Left renal cortex interstitium (tissue), 4 donors: ENCODE results near the gene NTRK3. TPM values are rescaled to one million over a fixed set of nuclear protein-coding genes. Genes with fewer than 3 reads are reported as not detected.
"Not testable (repeated sequence)": the region's sequence is repeated elsewhere in the genome, so short reads cannot be mapped to it uniquely, and the experiment has no call there.

Experiments
- DNase-seq, 4 donors: peaks; one replicate each; pipeline ENCODE4 v3.0.0-alpha.2; 2013; ENCODE audit warnings: low read depth in 4 of 4, low spot score in 2 of 4, missing footprints in 1 of 4
- polyA plus RNA-seq, 4 donors: library from polyadenylated mRNA; unstranded; fragments of 120-200 nt; gene quantifications; one replicate each; pipeline ENCODE4 v1.2.1, GENCODE V29; 2013; ENCODE audit not compliant: insufficient read length in 4 of 4

Gene NTRK3
- polyA plus RNA-seq, 4 donors, result 10.9 to 16.6 (median 13.0) TPM

- DNase-seq, result no peak
Observed at GRCh38 chr15:87851497-87851896, 405.0 kb downstream of the NTRK3 start.

DNA sequence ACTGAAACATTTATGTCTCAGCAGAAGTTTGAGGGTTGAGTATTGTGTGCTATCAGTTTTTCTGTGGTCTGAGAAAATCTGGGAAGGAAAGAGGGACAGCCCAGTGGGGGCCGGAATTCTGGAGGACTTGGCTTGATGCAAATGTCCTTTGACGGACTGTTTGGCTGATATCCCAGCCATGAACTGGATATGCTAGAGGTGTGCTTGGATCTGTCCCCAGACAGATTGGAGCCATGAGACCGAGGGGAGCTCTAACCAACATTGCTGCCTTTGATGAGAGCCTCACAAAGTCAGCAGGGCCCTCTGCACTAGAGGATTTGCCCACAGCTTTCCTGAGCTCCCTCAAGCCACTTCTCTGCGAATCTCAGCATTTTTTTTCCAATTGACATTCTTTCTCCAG, 405.6 kb downstream of the NTRK3 start:
- no peak for DNase-seq

GRCh38 chr15:87849181-87849580, 407.4 kb downstream of the NTRK3 start:
- no peak for DNase-seq

DNA sequence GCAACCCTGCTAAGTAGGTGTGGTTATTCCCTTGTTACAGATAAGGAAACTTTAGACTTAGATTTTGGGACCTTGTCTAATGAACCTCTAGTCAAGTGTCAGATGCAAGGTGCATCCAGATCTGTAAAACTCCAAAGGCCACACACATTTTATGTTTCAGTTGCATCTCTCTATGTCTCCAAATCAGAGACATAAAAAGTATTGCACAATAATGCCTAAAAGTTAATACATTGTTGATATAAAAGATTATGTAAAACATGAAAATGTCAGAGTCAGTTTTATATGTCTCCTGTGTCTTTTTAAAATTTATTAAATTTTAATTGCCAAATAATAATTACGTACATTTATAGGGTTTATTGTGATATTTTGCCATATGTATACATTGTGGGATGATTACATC, 408.5 kb downstream of the NTRK3 start:
- no peak for DNase-seq

DNA sequence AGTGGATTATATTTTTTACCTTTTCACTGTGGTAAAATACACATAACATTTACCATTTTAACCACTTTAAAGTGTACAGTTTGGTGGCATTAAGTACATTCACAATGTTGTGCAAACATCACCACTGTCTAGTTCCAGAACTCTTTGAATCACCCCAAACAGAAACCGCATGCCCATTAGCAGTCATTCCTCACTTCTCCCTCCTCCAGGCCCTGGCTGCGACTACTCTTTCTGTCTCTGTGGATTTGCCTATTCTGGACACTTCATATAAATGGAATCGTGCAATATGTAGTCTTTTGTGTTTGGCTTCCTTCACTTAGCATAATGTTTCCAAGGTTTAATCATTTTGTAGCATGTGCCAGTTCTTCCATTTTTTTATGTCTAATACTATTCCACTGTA, 409.8 kb downstream of the NTRK3 start:
- no peak for DNase-seq

GRCh38 chr15:87843312-87843711, 413.2 kb downstream of the NTRK3 start:
- DNase-seq, result no peak

GRCh38 chr15:87841426-87841998, 415.0 kb downstream of the NTRK3 start:
- DNase-seq, result no peak

GRCh38 chr15:87835830-87836229, 420.7 kb downstream of the NTRK3 start:
- DNase-seq, result not testable (repeated sequence)

DNA sequence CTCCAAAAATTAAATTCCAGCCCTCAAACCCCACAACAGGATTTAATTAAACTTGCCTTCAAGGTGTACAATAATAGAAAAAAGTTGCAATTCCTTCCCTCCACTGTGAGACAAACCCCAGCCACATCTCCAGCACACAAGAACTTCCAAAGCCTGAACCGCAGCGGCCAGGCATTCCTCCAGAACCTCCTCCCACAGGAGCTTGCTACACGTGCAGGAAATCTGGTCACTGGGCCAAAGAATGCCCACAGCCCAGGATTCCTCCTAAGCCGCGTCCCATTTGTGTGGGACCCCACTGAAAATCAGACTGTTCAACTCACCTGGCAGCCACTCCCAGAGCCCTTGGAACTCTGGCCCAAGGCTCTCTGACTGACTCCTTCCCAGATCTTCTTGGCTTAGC, 423.2 kb downstream of the NTRK3 start:
- not testable (repeated sequence) for DNase-seq

- DNase-seq, result no peak
Observed at GRCh38 chr15:87829332-87830050, 427.0 kb downstream of the NTRK3 start.

DNA sequence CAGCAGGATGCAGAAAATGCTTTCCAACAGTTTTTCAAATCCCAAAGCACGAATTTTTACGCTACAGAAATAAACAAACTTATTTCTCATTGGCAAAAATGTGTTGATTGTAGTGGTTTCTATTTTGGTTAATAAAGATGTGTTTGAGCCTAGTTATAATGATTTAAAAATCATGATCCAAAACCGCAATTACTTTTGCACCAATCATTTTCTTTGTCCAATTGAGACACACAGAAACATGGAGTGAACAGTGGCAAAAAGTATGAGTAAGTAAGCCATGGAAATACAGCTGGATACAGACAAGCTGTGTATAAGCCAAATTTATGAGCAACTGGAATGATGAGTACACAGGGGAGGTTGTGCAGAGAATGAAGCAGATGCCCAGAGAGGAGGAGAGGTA, 427.9 kb downstream of the NTRK3 start:
- DNase-seq, result no peak

GRCh38 chr15:87827131-87827530, 429.4 kb downstream of the NTRK3 start:
- no peak for DNase-seq

GRCh38 chr15:87826119-87826747, 430.3 kb downstream of the NTRK3 start:
- no peak for DNase-seq

DNA sequence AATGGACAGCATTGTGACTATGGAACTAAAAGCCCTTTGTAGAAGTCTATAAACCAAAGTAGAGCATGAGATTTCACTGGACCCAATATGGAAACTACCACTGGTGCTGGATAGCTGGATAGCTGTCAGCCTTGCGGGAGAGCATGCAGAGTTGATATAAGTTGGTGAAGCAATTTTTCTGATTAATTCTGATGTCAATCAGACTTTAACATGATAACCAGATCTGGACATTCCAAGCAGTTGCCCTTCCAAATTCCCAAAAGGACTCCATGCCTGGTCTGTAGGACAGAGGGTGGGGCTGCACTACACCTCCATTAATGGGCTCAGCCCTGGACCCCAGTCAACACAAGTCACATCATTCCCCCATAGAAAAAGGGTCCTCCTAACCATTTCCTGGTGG, 437.8 kb downstream of the NTRK3 start:
- DNase-seq, result no peak

DNA sequence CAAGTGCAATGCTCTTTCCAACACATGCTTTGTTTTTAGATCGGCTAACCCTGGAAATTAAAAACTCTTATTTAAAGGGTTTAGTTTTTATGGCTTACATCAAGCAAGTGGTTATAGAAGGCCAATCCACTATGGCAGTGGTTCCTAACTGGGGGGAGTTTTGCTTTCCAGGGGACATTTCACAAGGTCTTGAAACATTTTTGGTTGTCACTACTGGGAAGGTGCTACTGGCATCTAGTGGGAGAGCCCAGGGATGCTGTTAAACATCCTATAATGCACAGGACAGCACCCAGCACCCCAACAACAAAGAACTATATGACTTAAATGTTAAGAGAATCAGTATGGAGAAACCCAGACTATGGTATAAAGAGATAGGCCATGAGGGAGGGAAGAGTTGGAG, 439.0 kb downstream of the NTRK3 start:
- no peak for DNase-seq

DNA sequence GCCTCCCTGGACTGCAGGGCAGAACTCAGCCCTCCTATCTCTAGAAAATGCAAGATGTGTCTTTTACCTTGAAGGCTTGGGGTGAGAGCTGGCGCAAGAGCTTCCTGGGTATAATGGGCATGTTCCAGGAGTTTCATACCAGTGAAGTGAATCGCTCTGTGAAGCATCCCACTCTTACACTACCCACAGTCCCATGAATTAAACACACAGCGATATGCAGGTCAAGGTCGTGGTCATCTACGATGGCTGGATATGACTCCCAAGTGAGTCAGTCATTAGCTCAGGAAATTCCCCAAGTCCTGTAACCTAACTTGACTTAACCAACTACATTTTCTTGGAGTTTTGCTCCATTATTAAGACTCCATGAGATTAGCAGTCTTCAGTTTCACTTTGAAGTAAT, 439.7 kb downstream of the NTRK3 start:
- DNase-seq, result no peak

GRCh38 chr15:87816016-87816415, 440.5 kb downstream of the NTRK3 start:
- DNase-seq, result no peak

Other genes starting within 250 kb of the NTRK3 start
- gene MRPL46, start 210.6 kb upstream of the NTRK3 start, polyA plus RNA-seq, result 10 to 100 TPM; 31.0 to 36.0 (median 33.7) TPM
- 10 to 100 TPM; 43.2 to 55.1 (median 49.2) TPM for gene MRPS11, start 211.0 kb upstream of the NTRK3 start, polyA plus RNA-seq